ENCODE results near the gene SERPINF2.
A peak's percentile ranks its signal among the peaks of the same experiment; 100 is the strongest.
"Not testable (repeated sequence)": the region's sequence is repeated elsewhere in the genome, so short reads cannot be mapped to it uniquely, and the experiment has no call there.

Gene SERPINF2

DNA sequence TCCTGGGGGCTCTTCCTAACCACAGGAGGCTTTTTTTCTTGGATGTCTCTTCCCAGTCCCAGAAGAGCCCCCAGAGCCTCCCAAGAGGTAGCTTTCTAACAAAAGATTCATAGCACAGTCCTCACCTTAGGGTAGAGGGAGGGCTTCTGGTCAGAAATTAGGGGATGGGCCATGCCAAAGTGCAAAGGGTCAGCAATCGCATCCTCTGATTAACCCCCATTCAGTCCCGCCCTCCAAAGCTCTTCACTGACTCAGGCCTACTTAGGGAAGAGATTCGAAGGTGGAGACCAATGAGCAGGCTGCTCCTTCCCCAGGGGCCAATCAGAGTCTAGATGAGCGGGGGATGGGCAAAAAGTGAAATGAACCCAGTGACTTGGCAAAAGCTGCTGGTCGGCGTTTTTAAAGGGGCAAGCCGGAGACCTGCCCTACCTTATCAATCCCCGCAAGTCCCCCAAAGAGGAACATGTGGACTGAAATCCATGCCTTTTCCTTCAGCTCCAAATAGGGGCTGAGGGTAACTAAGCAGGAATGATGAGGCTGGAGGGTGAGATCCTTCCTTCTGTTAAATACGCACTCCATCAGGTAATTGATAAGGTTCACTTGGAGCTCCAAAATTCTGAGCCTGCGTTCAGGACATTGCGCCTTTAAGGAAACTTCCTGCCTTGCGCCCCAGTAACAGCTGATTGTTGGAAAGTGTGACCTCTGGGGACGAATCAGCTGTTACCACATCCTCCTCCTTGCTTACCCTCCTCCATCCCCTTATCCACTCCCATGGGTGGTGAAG is 25.6 kb upstream of the SERPINF2 start:
- peak; percentile 72 to 77 for DNase-seq

DNA sequence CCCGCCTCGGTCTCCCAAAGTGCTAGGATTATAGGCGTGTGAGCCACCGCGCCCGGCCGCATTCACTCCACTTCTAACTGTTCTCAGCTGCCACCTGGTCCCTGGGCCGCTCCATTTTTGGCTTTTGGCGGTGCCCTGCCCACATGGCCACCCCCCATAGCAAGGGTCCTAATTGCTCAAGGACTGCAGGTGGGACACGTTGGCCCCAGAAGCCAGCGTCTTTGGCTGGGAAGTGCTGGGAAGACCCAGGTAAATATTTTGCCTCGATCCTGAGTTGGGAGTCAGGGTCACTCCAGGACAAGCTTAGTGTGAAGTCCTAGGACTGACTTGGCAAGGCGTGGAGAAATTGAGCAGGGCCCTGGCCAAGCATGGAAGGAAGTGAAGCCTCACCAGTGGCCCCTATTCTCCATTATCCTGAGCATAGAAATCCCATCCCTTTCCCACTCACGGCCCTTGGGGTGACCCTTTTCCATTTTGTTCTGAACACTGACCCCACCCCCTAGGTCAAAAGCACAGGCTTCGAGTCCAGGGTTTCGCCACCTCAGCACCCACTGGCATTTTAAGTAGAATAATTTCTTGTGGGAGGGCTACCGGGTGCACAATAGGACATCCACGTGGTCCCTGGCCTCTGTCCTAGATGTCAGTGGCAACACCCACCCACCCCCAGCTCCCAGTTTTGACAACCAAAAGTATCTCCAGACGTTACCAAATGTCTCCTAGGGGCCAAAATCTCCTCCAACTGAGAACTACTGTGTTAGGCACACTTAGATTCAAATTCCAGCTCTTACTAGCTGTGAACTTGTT is 24.1 kb upstream of the SERPINF2 start:
- DNase-seq = no peak

DNA sequence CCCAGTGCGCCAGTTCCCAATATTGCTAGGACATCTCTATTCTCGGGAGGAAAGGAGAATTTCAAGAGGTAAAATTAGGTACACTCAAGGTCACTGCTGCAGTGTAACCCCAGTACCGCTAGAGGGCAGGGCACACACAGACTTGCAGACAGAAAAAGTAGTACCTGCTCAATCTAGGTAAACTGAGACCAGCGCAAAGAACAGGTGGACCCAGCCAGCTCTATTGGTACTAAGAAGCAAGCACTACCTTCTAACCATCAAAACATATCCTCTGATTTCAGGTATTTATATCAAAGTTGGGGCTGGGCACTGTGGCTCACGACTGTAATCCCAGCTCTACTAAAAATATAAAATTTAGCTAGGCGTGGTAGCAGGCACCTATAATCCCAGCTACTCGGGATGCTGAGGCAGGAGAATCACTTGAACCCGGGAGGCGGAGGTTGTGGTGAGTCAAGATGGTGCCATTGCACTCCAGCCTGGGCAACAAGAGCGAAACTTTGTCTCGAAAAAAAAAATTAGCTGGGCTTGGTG is 21.8 kb upstream of the SERPINF2 start:
- peak; percentile 60 to 64 for DNase-seq

GRCh38 chr17:1722022-1722421 is 20.6 kb upstream of the SERPINF2 start:
- not testable (repeated sequence) for DNase-seq

GRCh38 chr17:1724351-1724868 is 18.3 kb upstream of the SERPINF2 start, which contains the start of gene WDR81:
WDR81 (plus strand) TSS chr17:1724704; CDS start chr17:1724960, 256 bp downstream.
- peak; percentile 77 to 80 for DNase-seq

GRCh38 chr17:1724869-1725641 is 17.6 kb upstream of the SERPINF2 start:
- DNase-seq = no peak

GRCh38 chr17:1725642-1726511 is 16.8 kb upstream of the SERPINF2 start:
- DNase-seq = no peak

- DNase-seq = no peak
These were observed 15.9 kb upstream of the SERPINF2 start for GRCh38 chr17:1726626-1727257.

DNA sequence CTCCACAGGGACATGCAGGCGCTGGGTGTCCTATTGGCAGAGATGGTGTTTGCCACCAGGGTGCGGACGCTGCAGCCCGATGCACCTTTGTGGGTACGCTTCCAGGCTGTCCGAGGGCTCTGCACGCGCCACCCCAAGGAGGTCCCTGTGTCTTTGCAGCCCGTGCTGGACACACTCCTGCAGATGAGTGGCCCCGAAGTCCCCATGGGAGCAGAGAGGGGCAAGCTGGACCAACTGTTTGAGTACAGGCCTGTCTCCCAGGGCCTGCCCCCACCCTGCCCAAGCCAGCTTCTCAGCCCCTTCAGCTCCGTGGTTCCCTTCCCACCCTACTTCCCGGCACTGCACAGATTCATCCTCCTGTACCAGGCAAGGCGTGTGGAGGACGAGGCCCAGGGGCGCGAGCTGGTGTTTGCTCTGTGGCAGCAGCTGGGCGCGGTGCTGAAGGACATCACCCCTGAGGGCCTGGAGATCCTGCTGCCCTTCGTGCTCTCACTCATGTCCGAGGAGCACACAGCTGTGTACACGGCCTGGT is 15.3 kb upstream of the SERPINF2 start:
- DNase-seq = no peak

- no peak for DNase-seq
These were observed 14.6 kb upstream of the SERPINF2 start for GRCh38 chr17:1727876-1728630.

GRCh38 chr17:1729966-1730325 is 12.7 kb upstream of the SERPINF2 start:
- no peak for DNase-seq

DNA sequence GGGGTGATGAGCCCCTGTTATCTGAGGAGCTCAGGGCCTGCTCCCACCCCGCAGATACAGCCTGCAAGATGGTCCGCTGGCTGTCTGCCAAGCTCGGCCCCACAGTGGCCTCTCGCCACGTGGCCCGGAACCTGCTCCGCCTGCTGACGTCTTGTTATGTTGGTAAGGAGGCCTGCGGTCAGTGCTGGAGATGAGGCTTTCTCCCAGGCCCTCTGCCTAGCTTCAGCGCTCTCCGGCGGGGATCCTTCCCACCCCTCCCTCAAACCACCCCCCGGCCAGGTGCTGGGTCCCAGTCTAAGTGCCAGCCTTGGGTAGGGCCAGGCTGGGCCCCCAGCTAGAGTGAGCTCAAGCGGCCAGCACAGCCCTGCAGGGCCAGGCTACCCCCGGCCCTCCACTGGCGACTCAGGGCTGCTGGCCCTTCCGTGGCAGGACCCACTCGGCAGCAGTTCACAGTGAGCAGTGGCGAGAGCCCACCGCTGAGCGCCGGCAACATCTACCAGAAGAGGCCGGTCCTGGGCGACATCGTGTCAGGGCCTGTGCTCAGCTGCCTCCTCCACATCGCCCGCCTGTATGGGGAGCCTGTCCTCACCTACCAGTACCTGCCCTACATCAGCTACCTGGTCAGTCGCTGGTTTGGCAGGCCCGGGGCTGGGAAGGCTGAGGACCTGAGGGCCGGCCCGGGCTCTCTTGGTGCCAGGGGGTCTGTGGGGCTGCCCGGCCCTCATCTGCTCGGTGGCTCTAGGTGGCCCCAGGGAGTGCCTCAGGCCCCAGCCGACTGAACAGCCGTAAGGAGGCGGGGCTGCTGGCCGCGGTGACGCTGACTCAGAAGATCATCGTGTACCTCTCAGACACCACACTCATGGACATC is 12.1 kb upstream of the SERPINF2 start:
- no peak for DNase-seq

GRCh38 chr17:1731194-1731506 is 11.5 kb upstream of the SERPINF2 start:
- DNase-seq = no peak

DNA sequence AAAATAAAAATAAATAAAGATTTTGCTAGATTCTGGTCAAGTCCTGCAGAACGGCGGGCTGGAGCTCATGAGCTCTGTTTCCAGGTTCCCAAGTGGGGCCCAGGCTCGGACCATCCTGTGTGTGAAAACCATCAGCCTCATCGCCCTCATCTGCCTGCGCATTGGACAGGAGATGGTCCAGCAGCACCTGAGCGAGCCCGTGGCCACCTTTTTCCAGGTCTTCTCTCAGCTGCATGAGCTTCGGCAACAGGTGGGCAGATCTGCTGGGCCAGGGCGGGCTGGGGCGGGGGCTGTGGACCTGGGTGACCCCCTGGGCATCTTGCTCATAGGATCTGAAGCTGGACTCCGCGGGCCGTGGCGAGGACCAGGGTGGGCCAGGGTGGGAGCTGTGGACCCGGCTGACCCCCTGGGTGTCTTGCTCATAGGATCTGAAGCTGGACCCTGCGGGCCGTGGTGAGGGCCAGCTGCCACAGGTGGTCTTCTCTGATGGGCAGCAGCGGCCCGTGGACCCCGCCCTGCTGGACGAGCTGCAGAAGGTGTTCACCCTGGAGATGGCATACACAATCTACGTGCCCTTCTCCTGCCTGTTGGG is 10.3 kb upstream of the SERPINF2 start:
- no peak for DNase-seq

- no peak for DNase-seq
These were observed 9.8 kb upstream of the SERPINF2 start for GRCh38 chr17:1732833-1733321.

DNA sequence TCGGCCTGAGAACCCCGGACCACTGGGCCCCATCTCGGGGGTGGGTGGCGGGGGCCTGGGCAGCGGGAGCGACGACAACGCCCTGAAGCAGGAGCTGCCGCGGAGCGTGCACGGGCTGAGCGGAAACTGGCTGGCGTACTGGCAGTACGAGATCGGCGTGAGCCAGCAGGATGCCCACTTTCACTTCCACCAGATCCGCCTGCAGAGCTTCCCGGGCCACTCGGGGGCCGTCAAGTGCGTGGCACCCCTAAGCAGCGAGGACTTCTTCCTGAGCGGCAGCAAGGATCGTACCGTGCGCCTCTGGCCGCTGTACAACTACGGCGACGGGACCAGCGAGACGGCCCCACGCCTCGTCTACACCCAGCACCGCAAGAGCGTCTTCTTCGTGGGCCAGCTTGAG is 8.9 kb upstream of the SERPINF2 start:
- no peak for DNase-seq

GRCh38 chr17:1735418-1735817 is 7.3 kb upstream of the SERPINF2 start:
- no peak for DNase-seq

GRCh38 chr17:1735834-1736347 is 6.8 kb upstream of the SERPINF2 start:
- no peak for DNase-seq

Data from activated CD4-positive, alpha-beta T cell treated with anti-CD3 and anti-CD28 coated beads, Interleukin-2, amount 50 U/mL, for 4 hours (primary cell).